CD4-positive, alpha-beta T cell treated with Interleukin-17A for 4 hours (primary cell): Measurements from ENCODE around the gene TBCCD1.
A peak's percentile ranks its signal among the peaks of the same experiment; 100 is the strongest.
"Not testable (repeated sequence)": the region's sequence is repeated elsewhere in the genome, so short reads cannot be mapped to it uniquely, and the experiment has no call there.

ENCODE experiments used
- DNase-seq: peaks from one replicate; pipeline ENCODE4 v3.0.0-alpha.2; 2020; ENCODE audit warnings: mixed read lengths

TBCCD1 gene

GRCh38 chr3:186596568-186597287, 29.6 kb upstream of the TBCCD1 start:
- DNase-seq = no peak

GRCh38 chr3:186594591-186595113, 27.5 kb upstream of the TBCCD1 start:
- no peak for DNase-seq

GRCh38 chr3:186593862-186594261, 26.7 kb upstream of the TBCCD1 start:
- DNase-seq = no peak

GRCh38 chr3:186592682-186593081, 25.5 kb upstream of the TBCCD1 start:
- no peak for DNase-seq

GRCh38 chr3:186590580-186591295, 23.6 kb upstream of the TBCCD1 start:
- DNase-seq = no peak

- DNase-seq = no peak
Observed at GRCh38 chr3:186589856-186590579, 22.9 kb upstream of the TBCCD1 start.

- no peak for DNase-seq
Observed at GRCh38 chr3:186589121-186589520, 22.0 kb upstream of the TBCCD1 start.

GRCh38 chr3:186588632-186589031, 21.5 kb upstream of the TBCCD1 start:
- DNase-seq = no peak

- no peak for DNase-seq
Observed at GRCh38 chr3:186587183-186587582, 20.0 kb upstream of the TBCCD1 start.

- DNase-seq = not testable (repeated sequence)
Observed at GRCh38 chr3:186586245-186586644, 19.1 kb upstream of the TBCCD1 start.

- DNase-seq = no peak
Observed at GRCh38 chr3:186583831-186584230, 16.7 kb upstream of the TBCCD1 start.

- DNase-seq = no peak
Observed at GRCh38 chr3:186582541-186582940, 15.4 kb upstream of the TBCCD1 start.

- no peak for DNase-seq
Observed at GRCh38 chr3:186580785-186581184, 13.6 kb upstream of the TBCCD1 start.

GRCh38 chr3:186577521-186577920, 10.4 kb upstream of the TBCCD1 start:
- DNase-seq = no peak

GRCh38 chr3:186571644-186572013, 4.5 kb upstream of the TBCCD1 start:
- no peak for DNase-seq

GRCh38 chr3:186570941-186571643, 4.0 kb upstream of the TBCCD1 start:
- DNase-seq = no peak

GRCh38 chr3:186570096-186570940, 3.2 kb upstream of the TBCCD1 start, which contains the start of gene DNAJB11:
DNAJB11 (plus strand) TSS chr3:186570720; CDS start chr3:186570898, 178 bp downstream.
- peak; percentile 97 for DNase-seq

- DNase-seq = no peak
Observed at GRCh38 chr3:186569779-186570095, 2.6 kb upstream of the TBCCD1 start.

GRCh38 chr3:186569361-186569760, 2.2 kb upstream of the TBCCD1 start:
- DNase-seq = not testable (repeated sequence)

GRCh38 chr3:186566772-186567071, 417 bp downstream of the TBCCD1 start:
- DNase-seq = no peak

GRCh38 chr3:186564586-186564985, 2.6 kb downstream of the TBCCD1 start:
- no peak for DNase-seq

- no peak for DNase-seq
Observed at GRCh38 chr3:186552408-186553031, 14.6 kb downstream of the TBCCD1 start.
